Ovary (tissue), 3 donors: Measurements from ENCODE around the gene SIGLEC6.

ENCODE experiments used
- EP300 ChIP-seq: sonication (generic); formaldehyde crosslinking; IDR thresholded peaks from one replicate; pipeline ENCODE4 v1.6.1; 2017; ENCODE audit warnings: antibody characterized with exemption
- POLR2A ChIP-seq: fragments of 450-650 bp; IDR thresholded peaks from one replicate; pipeline ENCODE4 v1.6.1; 2017; ENCODE audit warnings: antibody characterized with exemption, mild to moderate bottlenecking, moderate library complexity
- TF ChIP-seq, protein P1 (sequence below), 3 donors: fragments of 450-650 bp in 2 of 3; fragments of 200-600 bp in 1 of 3; IDR thresholded peaks; one replicate each; pipeline versions ENCODE4 v1.5.1 to v1.8.0; 2016 to 2022; ENCODE audit warnings: antibody characterized with exemption in 3 of 3, mild to moderate bottlenecking in 1 of 3
- donor health status: DM: no; HTN: no; CAD: no.

DNA sequence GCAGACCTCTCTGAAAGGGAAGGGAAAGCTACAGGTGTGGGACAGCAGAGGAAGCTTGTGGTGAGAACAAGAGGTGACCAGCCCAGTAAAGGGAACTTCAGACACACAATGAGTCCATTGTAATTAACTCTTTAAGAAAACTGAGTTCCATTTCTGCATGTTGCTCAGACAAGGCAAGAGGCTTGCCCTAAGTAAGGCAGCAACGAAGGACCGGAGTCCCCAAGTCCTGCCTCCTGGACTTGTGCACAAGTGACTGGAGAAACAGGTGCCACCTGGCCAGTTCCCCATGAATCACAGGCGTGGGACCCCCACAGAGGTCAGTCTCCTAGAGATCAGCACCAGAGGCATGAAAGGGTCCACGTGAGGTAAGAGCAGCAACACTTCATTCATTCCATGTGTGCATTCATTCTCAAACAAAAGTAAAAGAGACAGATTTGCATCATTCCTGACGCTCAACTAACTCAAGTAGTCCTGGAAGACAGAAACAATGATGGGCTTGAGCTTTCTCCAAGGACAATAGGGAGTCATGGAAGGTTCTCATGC lies 14.7 kb upstream of the SIGLEC6 start:
- TF ChIP-seq, protein P1, sequence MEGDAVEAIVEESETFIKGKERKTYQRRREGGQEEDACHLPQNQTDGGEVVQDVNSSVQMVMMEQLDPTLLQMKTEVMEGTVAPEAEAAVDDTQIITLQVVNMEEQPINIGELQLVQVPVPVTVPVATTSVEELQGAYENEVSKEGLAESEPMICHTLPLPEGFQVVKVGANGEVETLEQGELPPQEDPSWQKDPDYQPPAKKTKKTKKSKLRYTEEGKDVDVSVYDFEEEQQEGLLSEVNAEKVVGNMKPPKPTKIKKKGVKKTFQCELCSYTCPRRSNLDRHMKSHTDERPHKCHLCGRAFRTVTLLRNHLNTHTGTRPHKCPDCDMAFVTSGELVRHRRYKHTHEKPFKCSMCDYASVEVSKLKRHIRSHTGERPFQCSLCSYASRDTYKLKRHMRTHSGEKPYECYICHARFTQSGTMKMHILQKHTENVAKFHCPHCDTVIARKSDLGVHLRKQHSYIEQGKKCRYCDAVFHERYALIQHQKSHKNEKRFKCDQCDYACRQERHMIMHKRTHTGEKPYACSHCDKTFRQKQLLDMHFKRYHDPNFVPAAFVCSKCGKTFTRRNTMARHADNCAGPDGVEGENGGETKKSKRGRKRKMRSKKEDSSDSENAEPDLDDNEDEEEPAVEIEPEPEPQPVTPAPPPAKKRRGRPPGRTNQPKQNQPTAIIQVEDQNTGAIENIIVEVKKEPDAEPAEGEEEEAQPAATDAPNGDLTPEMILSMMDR (IDR thresholded peaks at IDR 0.05): no peak
- TF ChIP-seq POLR2A: no peak
- TF ChIP-seq EP300: no peak
